ENCODE results near the gene APP. TPM values are rescaled to one million over a fixed set of nuclear protein-coding genes. Genes with fewer than 3 reads are reported as not detected.

APP gene
- total and polyA plus RNA-seq, 10 of the 15 experiments (the other 5 are each of a cell fraction or from before 2014, with no cell fraction given), result 8.8 to 94.9 (median 51.0) TPM

DNA sequence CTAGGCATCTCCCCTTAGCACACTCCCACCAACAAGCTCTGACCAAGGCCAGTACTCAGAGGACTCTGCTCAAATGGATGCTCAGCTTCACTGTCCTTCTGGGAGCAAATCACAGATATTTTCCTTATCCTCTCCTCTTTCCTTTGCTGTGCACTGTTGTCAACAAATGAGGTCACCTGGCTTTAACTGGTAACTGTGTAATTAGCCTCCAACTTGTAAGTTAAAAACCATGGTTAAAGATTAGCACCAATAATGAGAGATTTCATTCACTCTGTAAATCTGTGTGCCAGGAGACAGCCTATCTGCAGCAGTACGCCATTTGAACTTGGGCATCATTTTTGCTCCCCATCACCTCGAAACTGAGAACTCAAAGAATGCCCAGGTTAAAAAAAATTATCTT, 286.3 kb downstream of the APP start:
- ChIA-PET SMC1A (ENCODE audit: uncharacterized antibody, unreplicated experiment) (no interaction called here), POLR2A (no interaction called here), RAD21 (ENCODE audit: unreplicated experiment) (no interaction called here), CTCF (no interaction called here)
- DNase-seq (ENCODE audit: low read depth, low spot score), result no peak
- Histone ChIP-seq H3K27me3 (replicated peaks in 1 of 2; ENCODE audit: control insufficient read depth in 2 of 2, insufficient read depth in 2 of 2, low read length in 1 of 2) (no peaks in the 10 kb centered on the region), H3K4me2 (ENCODE audit: control insufficient read depth, insufficient read depth) (no peak overlapping the region), H3K36me3 (ENCODE audit: control insufficient read depth in 2 of 2, insufficient read depth in 2 of 2, low read length in 1 of 2) (peaks cover 0 to 4% of the 10 kb centered on the region in 2 experiments; a peak in 1 of 4 replicates), H3K27ac (ENCODE audit: control insufficient read depth, insufficient read depth) (no peak overlapping the region), H3K79me2 (ENCODE audit: control insufficient read depth, insufficient read depth, low read length) (no peaks in the 10 kb centered on the region), H3K4me3 (no peak overlapping the region), H3K9ac (ENCODE audit: control insufficient read depth, insufficient read depth, low read length) (no peak overlapping the region), H4K20me1 (ENCODE audit: control insufficient read depth, insufficient read depth) (no peaks in the 10 kb centered on the region), H3K4me1 (ENCODE audit: control insufficient read depth, insufficient read depth, low read length) (no peaks in the 10 kb centered on the region), H3K9me3 (replicated peaks; ENCODE audit: control insufficient read depth, insufficient read depth, low read length) (no peaks in the 10 kb centered on the region), H2AFZ (ENCODE audit: control insufficient read depth, low read depth, low read length) (no peak overlapping the region)
- in situ Hi-C loops (cut with MboI) (no loop called here), intact Hi-C loops (cut with micrococcal nuclease; ENCODE audit: unreplicated experiment) (no loop called here)
- BruUV-seq (replicated peaks), result no TSS peak
- TF ChIP-seq POLR2AphosphoS2 (IDR thresholded peaks at IDR 0.05; ENCODE audit: low read depth, low read length) (no peak), ZZZ3 (IDR thresholded peaks at IDR 0.05; ENCODE audit: control insufficient read depth, insufficient read length, low read depth) (no peak), RELA (IDR thresholded peaks at IDR 0.05; ENCODE audit: borderline replicate concordance, partially characterized antibody) (no peak), MEF2B (IDR thresholded peaks at IDR 0.05; ENCODE audit: partially characterized antibody, poor library complexity, severe bottlenecking) (no peak), CREM (IDR thresholded peaks at IDR 0.05; ENCODE audit: low read depth) (no peak), NFYA (IDR thresholded peaks at IDR 0.05; ENCODE audit: borderline replicate concordance, low read depth, low read length) (no peak), CBX5 (IDR thresholded peaks at IDR 0.05; ENCODE audit: low read depth) (no peak), IKZF2 (IDR thresholded peaks at IDR 0.05) (no peak), MXI1 (IDR thresholded peaks at IDR 0.05; ENCODE audit: low read depth, low read length) (no peak), TARDBP (IDR thresholded peaks at IDR 0.05; ENCODE audit: borderline replicate concordance) (no peak)
- TF ChIP-seq, protein P1, sequence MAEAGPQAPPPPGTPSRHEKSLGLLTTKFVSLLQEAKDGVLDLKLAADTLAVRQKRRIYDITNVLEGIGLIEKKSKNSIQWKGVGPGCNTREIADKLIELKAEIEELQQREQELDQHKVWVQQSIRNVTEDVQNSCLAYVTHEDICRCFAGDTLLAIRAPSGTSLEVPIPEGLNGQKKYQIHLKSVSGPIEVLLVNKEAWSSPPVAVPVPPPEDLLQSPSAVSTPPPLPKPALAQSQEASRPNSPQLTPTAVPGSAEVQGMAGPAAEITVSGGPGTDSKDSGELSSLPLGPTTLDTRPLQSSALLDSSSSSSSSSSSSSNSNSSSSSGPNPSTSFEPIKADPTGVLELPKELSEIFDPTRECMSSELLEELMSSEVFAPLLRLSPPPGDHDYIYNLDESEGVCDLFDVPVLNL (IDR thresholded peaks at IDR 0.05; ENCODE audit: low read depth, low read length), result no peak
- TF ChIP-seq, protein P2, sequence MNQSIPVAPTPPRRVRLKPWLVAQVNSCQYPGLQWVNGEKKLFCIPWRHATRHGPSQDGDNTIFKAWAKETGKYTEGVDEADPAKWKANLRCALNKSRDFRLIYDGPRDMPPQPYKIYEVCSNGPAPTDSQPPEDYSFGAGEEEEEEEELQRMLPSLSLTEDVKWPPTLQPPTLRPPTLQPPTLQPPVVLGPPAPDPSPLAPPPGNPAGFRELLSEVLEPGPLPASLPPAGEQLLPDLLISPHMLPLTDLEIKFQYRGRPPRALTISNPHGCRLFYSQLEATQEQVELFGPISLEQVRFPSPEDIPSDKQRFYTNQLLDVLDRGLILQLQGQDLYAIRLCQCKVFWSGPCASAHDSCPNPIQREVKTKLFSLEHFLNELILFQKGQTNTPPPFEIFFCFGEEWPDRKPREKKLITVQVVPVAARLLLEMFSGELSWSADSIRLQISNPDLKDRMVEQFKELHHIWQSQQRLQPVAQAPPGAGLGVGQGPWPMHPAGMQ (IDR thresholded peaks at IDR 0.05; ENCODE audit: borderline replicate concordance), result no peak
- TF ChIP-seq, protein P3, sequence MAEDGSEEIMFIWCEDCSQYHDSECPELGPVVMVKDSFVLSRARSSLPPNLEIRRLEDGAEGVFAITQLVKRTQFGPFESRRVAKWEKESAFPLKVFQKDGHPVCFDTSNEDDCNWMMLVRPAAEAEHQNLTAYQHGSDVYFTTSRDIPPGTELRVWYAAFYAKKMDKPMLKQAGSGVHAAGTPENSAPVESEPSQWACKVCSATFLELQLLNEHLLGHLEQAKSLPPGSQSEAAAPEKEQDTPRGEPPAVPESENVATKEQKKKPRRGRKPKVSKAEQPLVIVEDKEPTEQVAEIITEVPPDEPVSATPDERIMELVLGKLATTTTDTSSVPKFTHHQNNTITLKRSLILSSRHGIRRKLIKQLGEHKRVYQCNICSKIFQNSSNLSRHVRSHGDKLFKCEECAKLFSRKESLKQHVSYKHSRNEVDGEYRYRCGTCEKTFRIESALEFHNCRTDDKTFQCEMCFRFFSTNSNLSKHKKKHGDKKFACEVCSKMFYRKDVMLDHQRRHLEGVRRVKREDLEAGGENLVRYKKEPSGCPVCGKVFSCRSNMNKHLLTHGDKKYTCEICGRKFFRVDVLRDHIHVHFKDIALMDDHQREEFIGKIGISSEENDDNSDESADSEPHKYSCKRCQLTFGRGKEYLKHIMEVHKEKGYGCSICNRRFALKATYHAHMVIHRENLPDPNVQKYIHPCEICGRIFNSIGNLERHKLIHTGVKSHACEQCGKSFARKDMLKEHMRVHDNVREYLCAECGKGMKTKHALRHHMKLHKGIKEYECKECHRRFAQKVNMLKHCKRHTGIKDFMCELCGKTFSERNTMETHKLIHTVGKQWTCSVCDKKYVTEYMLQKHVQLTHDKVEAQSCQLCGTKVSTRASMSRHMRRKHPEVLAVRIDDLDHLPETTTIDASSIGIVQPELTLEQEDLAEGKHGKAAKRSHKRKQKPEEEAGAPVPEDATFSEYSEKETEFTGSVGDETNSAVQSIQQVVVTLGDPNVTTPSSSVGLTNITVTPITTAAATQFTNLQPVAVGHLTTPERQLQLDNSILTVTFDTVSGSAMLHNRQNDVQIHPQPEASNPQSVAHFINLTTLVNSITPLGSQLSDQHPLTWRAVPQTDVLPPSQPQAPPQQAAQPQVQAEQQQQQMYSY (CRISPR knock-in tag; IDR thresholded peaks at IDR 0.05), result no peak
- TF ChIP-seq, protein P4, sequence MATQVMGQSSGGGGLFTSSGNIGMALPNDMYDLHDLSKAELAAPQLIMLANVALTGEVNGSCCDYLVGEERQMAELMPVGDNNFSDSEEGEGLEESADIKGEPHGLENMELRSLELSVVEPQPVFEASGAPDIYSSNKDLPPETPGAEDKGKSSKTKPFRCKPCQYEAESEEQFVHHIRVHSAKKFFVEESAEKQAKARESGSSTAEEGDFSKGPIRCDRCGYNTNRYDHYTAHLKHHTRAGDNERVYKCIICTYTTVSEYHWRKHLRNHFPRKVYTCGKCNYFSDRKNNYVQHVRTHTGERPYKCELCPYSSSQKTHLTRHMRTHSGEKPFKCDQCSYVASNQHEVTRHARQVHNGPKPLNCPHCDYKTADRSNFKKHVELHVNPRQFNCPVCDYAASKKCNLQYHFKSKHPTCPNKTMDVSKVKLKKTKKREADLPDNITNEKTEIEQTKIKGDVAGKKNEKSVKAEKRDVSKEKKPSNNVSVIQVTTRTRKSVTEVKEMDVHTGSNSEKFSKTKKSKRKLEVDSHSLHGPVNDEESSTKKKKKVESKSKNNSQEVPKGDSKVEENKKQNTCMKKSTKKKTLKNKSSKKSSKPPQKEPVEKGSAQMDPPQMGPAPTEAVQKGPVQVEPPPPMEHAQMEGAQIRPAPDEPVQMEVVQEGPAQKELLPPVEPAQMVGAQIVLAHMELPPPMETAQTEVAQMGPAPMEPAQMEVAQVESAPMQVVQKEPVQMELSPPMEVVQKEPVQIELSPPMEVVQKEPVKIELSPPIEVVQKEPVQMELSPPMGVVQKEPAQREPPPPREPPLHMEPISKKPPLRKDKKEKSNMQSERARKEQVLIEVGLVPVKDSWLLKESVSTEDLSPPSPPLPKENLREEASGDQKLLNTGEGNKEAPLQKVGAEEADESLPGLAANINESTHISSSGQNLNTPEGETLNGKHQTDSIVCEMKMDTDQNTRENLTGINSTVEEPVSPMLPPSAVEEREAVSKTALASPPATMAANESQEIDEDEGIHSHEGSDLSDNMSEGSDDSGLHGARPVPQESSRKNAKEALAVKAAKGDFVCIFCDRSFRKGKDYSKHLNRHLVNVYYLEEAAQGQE (IDR thresholded peaks at IDR 0.05; ENCODE audit: low read depth, low read length), result no peak
- TF ChIP-seq, protein P5, sequence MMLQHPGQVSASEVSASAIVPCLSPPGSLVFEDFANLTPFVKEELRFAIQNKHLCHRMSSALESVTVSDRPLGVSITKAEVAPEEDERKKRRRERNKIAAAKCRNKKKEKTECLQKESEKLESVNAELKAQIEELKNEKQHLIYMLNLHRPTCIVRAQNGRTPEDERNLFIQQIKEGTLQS (IDR thresholded peaks at IDR 0.05; ENCODE audit: borderline replicate concordance, extremely low read depth, low read depth, low read length), result no peak
- no peak for FAIRE-seq
- 32% methylated on average over 2 of the region's 2 CpGs for WGBS (ENCODE audit: insufficient coverage, insufficient replicate concordance, low lambda C conversion rate, missing lambda C conversion rate)
- ATAC-seq, result no peak

All from GM12878 (cell line).